Caki2 (cell line): ENCODE measurements around the gene PRDM2. TPM values are rescaled to one million over a fixed set of nuclear protein-coding genes. Genes with fewer than 3 reads are reported as not detected.
"Not testable (repeated sequence)": the region's sequence is repeated elsewhere in the genome, so short reads cannot be mapped to it uniquely, and the experiment has no call there.

Experiments
- DNase-seq: peaks from one replicate; pipeline ENCODE4 v3.0.0-alpha.2; 2015; ENCODE audit warnings: low read depth
- in situ Hi-C: cut with HindIII; loops from 2 replicates; pipeline ENCODE4 v1.10.0; 2016; ENCODE audit warnings: low sequenced_read_pairs, low pct_unique_long_range_greater_than_20kb, mixed read lengths
- total RNA-seq: library from RNA; depleted of rRNA; stranded (reverse); fragments of >200 nt; shearing (Covaris generic); gene quantifications from 2 replicates; pipeline ENCODE4 v1.2.3, GENCODE V29; 2014; ENCODE audit warnings: low replicate concordance

PRDM2 gene
- total RNA-seq, 1 experiment from 2014 or later, result 1.0 TPM

GRCh38 chr1:13694886-13695684 is 4.9 kb upstream of the PRDM2 start:
- DNase-seq, result no peak
- in situ Hi-C loops, result no loop called here

DNA sequence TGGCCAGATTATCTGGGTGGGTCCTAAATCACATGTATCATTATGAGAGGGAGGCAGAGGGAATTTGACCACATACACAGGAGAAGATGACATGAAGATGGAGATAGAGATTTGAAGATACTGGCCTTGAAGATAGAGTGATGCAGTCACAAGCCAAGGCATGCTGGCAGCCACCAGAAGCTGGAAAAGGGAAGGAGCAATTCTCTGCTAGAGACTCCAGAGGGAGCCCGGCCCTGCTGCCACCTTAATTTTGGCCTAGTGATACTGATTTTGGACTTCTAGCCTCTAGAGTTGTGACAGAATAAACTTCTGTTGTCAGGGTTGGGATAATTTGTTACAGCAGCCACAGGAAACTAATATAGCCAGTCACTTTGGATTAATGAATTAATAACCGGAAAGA is 2.2 kb upstream of the PRDM2 start:
- DNase-seq, result no peak
- in situ Hi-C loops, result no loop called here

DNA sequence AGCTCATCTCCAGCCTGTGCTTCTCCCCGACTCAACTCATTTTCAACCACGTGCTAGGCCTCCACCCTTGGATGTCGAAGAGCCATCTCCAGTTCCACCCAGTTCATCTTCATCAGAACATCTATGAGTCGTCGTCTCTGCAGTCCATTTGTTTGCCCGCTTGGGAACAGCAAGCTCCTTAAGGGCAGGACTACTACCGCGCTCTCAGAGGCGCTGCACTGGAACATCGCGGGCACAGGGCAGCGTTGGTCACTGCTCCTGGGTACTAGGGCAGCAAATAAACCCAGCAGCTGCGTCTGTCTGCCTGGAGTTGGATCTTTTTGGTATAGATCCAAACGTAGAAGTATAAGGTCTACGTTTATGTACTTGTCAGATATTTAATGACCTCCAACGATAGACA is 478 bp upstream of the PRDM2 start:
- no peak for DNase-seq
- in situ Hi-C loops, result no loop called here

DNA sequence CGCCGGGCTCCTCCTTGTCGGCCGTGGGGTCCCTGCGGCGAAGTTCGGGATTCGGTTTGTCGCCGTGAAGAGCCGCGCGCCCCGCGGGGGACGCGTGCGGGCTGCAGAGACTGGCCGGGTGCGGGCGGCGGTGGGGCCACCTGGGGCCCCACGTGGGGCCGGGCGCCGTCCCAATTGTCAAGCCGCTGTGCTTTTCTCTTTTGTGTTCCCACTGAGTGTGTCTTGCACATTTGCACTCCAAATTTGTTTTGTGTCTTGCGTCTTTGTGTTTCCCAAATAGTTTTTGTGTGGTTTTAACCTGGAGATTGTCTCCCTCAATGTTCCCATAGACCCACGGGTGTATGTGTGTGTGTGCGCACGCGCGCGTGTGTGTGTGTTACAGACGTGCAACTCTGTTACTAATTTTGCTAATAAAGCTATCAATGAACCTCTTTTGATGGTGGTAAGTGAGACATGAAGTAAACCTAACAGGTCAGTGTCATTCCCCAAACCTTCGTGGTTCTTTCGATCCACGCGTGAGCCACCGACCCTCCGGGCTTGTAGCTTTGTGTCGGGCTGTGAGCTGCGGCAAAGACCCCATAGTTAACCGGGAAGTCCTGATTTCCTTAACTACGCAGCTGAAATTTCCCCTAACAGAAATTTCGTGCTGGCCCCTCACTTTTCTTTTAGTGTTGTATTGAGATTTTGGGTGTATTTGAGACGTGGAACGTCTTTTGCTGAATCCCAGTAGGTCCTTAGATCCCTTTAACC is 708 bp downstream of the PRDM2 start:
- DNase-seq, result peak; percentile 40
- in situ Hi-C loops, result no loop called here

DNA sequence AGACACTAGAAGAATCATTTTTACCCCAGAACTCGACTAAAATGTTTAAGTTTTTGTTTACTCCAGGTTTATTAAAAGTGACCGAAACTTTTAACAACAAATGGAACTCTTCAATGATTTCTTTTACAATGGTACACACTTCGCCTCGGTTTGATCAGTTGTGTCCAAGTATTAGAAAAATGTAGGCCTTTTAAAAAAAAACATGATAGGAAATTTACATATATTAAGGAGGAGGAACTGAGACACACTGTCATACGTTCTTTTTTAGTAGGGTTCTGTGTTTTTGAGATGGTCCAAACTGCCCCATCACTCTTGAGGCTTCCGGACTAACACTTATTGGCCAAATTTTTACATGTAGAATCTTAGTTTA is 1.3 kb downstream of the PRDM2 start:
- no peak for DNase-seq
- in situ Hi-C loops, result no loop called here

- DNase-seq, result no peak
- in situ Hi-C loops, result no loop called here
These were observed 2.6 kb downstream of the PRDM2 start for GRCh38 chr1:13702425-13703127.

GRCh38 chr1:13703128-13703513 is 3.1 kb downstream of the PRDM2 start:
- in situ Hi-C loops, result no loop called here

DNA sequence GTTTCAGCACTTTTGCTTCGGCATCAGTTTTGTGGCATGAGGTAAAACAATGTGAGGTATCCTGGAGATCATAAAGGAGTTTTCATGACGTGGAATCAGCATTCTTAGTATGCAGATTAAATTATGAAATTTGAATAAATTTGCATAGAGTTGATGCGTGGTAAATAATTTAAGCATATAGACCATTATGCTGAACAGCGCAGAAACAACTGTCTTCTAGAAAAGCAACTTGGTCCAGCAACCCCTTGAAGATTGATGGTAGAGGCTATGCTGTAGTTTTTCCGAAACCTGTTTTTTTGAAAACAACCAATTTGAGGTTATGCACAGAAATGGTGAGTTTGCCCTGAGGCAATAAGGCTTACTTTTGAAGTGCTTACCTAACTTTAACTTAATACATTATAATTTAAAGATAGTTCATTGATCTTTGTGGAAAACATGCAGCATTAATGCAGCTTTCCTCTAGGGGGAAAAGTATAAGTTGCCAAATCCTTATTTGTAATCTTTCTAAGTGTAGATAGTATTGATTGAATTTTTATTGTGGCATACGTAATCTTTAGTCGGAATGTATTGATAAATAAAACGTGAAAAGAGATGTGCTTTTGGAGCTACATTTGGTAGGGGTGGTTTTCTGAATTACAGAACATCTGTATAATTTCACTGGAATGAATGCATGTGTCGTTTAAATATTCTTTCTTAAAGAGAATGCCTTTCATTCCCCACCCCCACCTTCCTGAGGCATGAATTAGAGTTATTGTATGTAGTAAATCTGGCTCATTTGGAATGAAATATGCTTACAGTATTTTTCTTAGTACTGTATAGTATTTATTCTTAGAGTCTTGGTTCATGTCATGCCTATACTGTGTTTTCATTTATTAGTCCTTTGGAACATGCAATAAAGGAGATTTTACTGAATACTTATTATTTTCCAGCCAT is 3.8 kb downstream of the PRDM2 start:
- DNase-seq, result no peak
- in situ Hi-C loops, result no loop called here

More at GRCh38 chr1:13703128-13703513, 3.1 kb downstream of the PRDM2 start:
- no peak for DNase-seq

DNA sequence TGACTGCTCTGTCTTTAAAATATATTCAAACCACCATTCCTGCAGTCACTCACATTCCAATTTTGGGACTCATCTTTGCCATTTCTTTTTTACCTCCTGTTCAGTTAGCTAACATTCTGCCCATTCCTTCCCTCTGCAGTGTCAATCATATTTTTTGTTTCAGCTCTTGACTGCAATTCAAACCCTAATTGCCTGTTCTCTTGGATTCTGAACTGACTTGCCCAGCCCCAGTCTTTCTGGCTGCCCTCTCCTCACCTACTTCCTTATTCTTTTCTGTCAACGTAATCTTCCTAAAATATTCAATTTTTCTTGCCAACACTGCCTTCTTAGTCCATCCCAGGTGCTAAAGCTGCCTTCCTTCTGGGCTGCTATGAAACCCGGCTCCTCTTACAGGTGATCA is 6.1 kb downstream of the PRDM2 start:
- DNase-seq, result no peak
- in situ Hi-C loops, result no loop called here

GRCh38 chr1:13707164-13707563 is 7.2 kb downstream of the PRDM2 start:
- in situ Hi-C loops, result no loop called here

GRCh38 chr1:13708380-13708982 is 8.5 kb downstream of the PRDM2 start:
- no peak for DNase-seq
- in situ Hi-C loops, result no loop called here

More at GRCh38 chr1:13707164-13707563, 7.2 kb downstream of the PRDM2 start:
- DNase-seq, result no peak

GRCh38 chr1:13710086-13710485 is 10.1 kb downstream of the PRDM2 start:
- in situ Hi-C loops, result no loop called here
- no peak for DNase-seq

DNA sequence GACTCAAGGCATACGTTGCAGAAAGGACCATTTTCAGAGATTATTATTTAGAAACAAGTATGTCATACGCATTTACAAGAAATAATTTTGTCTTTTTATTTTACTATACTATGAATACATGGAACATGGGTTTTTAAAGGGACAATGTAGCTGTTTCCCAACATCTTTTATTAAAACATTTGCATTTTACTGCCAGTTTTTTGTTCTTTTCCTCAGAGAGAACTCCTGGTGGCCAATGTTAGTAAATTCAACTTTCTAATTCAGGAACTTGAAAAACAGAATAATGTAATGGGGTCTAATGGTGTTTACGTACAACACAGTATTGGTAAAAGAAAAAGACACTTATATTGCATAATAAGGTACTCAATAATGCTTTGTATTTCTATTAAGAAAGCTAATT is 14.9 kb downstream of the PRDM2 start:
- DNase-seq, result no peak
- in situ Hi-C loops, result no loop called here

GRCh38 chr1:13715616-13716287 is 15.8 kb downstream of the PRDM2 start:
- DNase-seq, in situ Hi-C loops: not testable (repeated sequence)

DNA sequence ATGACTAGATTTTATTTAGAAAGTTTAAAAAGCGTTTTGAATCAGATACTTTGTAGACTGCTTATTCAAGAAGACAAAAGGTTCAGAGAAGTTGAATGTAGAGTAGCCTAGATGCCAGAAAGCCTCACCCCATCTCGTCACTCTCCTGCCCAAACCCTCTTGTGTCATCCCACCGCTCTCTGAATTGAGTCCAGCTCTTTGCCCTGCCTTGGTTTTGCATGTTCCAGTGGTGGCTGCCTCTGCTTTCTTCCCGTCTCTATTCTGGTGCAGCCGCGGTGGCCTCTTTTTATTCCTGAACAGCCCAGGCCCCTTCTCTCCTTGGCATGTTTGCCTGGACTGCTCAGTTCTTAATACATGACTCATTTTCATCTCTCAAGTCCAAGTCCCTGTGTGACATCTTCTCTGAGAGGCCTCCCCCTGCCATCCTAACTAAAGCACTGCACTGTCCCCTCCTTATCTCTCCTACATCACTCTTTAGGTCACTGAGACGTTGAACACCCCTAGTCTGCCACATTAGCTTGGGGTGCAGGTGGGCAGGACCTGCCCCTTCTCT is 22.9 kb downstream of the PRDM2 start:
- DNase-seq, result no peak

GRCh38 chr1:13723810-13724209 is 23.8 kb downstream of the PRDM2 start:
- in situ Hi-C loops, result no loop called here
- DNase-seq, result no peak

More for the DNA sequence above, 22.9 kb downstream of the PRDM2 start:
- in situ Hi-C loops, result no loop called here

DNA sequence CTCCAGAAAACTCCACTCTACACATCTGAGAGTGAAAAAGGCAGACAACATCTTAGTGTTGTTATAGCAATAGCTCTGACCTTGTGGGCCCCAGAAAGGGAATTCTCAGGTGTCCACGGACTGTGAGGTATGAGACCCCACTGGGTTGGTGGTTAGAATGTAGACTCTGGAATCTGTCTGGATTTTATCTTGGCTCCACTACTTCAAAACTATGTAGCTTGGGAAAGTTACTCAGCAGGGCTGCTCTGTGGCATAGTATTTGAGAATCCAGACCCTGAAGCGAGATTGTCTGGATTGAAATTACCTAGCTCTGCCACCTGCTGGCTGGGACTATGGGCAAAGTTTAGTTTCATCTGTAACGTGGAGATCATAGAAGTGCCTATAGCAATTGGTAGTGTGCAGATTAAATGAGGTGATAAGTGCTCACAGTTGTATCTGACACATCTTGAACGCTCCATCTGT is 25.8 kb downstream of the PRDM2 start:
- in situ Hi-C loops, result no loop called here
- DNase-seq, result no peak
